ENCODE data around the gene PUM1.

PUM1 gene

DNA sequence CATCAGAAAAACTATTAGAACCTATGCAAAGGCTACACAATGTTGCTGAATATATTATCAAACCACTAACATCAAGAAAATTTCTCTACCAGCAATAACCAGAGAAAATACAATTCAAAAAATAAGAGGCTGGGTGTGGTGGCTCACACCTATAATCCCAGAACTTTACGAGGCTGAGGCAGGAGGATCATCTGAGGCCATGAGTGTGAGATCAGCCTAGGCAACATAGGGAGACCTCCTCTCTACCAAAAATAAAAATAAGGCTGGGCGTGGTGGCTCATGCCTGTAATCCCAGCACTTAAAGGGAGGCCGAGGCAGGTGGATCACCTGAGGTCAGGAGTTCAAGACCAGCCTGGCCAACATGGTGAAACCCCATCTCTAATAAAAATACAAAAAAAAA, 16.9 kb upstream of the PUM1 start:
- no peak for TF ChIP-seq CTCF (conservative IDR thresholded peaks at IDR 0.05; ENCODE audit: low read length)
- no peak for DNase-seq (ENCODE audit: low read depth)
- no peak overlapping the region for H3K4me3 ChIP-seq (ENCODE audit: low read length)

- no peak for DNase-seq (ENCODE audit: low read depth)
- H3K4me3 ChIP-seq (ENCODE audit: low read length), result no peak overlapping the region
- no peak for TF ChIP-seq CTCF (conservative IDR thresholded peaks at IDR 0.05; ENCODE audit: low read length)
Measured at GRCh38 chr1:31073044-31073443, 7.5 kb upstream of the PUM1 start.

- H3K4me3 ChIP-seq (ENCODE audit: low read length), result no peak overlapping the region
- TF ChIP-seq CTCF (conservative IDR thresholded peaks at IDR 0.05; ENCODE audit: low read length), result no peak
- no peak for DNase-seq (ENCODE audit: low read depth)
Measured at GRCh38 chr1:31072304-31072746, 6.8 kb upstream of the PUM1 start.

DNA sequence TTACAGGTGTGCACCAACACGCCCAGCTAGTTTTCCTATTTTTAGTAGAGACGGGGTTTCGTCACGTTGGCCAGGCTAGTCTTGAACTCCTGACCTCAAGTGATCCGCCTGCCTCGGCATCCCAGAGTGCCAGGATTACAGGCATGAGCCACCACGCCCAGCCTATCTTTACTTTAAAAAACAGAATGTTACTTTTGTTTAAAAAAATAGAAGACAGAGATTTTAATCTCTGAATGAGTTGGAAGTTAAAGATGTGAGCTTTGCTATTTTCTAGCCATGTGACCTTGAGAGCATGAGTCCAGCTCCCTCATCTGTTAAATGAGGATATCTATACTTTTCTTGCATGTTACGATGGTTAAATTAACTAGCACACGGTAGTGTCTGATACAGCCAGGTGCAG, 3.9 kb upstream of the PUM1 start:
- no peak overlapping the region for H3K4me3 ChIP-seq (ENCODE audit: low read length)
- no peak for DNase-seq (ENCODE audit: low read depth)
- no peak for TF ChIP-seq CTCF (conservative IDR thresholded peaks at IDR 0.05; ENCODE audit: low read length)

DNA sequence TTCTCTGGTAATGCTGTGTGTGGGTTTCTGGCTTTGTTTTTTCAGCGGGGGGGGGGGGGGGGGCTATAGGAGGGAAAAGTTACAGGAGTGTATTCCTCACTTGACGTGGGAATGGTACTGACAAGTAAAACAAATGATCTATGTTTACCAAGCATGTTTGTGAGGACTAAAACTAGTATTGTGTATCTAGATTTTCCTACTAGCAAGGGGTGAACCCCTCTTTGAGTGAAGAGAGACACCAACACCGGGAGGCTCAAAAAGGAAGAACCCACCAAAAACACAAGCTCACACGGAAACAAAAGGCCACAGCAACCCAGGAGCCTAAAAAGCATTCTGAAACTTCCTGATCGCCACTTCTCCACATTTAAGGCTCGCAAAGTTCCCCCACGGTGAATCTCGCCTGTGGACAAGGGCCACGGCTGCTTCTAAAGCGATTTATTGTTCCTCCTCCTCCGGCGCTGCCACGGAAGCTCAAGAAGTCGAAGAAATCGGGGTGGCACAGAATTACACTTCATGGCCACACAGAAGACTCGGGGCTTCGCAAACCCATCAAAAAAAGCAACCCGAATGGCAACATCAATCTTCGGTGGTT, 703 bp downstream of the PUM1 start:
- no peak for TF ChIP-seq CTCF (conservative IDR thresholded peaks at IDR 0.05; ENCODE audit: low read length)
- peak overlapping the region; percentile 92 for H3K4me3 ChIP-seq (ENCODE audit: low read length)
- no peak for DNase-seq (ENCODE audit: low read depth)

DNA sequence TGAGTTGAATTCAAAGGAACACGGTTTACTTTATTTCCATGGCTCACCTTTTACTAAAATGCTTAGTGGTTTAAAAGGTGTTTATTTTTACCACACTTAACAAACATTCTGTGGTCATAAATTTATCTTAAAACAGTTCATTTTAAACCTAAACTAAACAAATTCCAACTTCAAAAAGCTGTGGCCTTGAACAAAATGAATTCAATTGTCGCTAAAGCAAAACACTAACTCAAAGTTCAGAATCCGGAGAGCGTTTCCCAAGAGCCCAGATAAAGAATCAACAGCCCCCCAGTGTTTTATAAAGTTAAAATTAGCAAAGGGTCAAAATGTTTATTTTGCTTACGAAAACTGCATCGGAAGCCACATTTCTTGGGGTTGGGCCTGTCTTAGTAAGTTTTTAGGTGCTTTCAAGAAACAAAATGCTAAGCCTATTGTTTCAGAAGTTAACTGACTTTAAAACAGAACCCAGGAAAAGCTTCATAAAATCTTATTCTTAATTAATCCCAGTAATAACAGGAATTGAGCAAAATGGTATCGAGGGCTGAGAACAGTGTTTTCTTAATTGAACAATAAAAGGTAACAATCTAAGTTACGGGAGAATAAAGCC, 1.3 kb downstream of the PUM1 start:
- H3K4me3 ChIP-seq (ENCODE audit: low read length), result peak overlapping the region; percentile 92
- TF ChIP-seq CTCF (conservative IDR thresholded peaks at IDR 0.05; ENCODE audit: low read length), result no peak
- no peak for DNase-seq (ENCODE audit: low read depth)

DNA sequence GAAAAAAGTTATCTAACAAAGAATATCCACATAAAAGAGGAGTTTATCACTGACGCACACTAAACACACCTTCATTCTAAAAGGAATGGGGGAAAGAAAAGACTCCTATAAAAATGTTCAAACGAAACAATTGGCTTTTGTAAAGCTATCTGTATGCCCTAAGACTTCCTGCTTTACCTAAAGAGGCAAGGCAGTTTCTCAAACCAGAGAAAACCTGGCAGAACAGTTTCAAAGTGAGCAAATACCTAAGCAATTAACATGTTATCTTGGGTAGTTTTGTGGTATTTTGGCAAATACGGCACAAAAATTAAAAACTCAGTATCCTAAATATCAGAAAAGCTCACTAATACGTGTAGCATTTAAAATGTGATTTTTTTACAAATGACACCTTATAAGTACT, 1.9 kb downstream of the PUM1 start:
- DNase-seq (ENCODE audit: low read depth), result no peak
- no peak for TF ChIP-seq CTCF (conservative IDR thresholded peaks at IDR 0.05; ENCODE audit: low read length)
- H3K4me3 ChIP-seq (ENCODE audit: low read length), result peak overlapping the region; percentile 92
